IPS DF 4.7 (cell line): ENCODE data around the gene ITLN2.
"Not testable (repeated sequence)": the region's sequence is repeated elsewhere in the genome, so short reads cannot be mapped to it uniquely, and the experiment has no call there.

Experiments used
- DNase-seq: peaks from one replicate; pipeline ENCODE4 v3.0.0-alpha.2; 2013; ENCODE audit warnings: low spot score; ENCODE audit errors: extremely low read depth

The ITLN2 gene

DNA sequence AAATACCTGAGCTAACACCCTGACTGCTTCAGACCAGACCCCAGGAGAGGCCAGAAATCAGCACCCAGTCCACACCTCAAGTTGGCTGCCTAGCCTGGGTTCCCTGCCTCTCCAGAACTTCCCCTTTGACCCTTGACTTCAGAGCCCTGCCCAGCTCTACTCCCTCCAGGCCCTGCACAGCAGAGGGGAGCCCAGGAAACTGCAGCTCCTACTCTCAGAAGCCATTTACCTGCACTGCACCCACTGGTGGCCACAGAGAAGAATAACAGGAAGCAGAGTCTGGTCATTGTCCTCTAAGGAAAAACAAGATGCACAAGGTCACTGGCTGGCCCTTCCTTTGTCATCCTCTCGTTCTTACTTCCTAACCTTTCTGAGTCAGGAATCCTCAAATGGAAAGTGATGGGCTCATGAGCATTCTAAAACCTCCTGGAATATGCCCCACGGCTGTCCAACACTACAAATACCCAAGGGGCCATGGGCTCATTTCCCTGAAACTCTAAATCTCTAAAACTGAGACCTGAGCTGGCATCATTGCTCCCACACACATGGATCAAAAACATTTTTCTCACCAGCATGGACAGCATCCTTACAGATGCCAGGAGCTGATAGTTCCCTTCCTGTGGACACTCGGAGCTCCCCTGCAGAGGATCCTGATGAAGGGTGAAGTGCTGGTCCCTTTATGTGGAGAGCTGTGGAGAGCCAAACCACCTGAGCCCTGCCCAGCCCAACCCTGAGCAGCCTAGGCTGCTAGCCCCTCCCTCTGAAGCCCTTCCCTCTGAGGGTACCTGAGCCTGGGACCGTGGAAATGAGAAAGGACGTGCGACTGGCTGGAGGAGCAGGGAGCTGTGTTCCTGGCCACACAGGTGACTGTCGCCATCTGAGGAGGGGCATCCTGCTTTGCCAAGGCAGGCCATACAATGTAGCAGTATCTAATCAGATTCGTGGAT, at the start of gene ITLN2:
TSS of gene ITLN2 (minus strand) at position 652 of the 947 bp plus-strand sequence. CDS start at position 584, 68 bp downstream.
- DNase-seq, result peak; percentile 85

- DNase-seq, result no peak
These were observed 46.9 kb upstream of the ITLN2 start for GRCh38 chr1:161001525-161001924.

GRCh38 chr1:161000736-161001480, 46.3 kb upstream of the ITLN2 start:
- DNase-seq, result no peak

GRCh38 chr1:160999376-160999775, 44.8 kb upstream of the ITLN2 start:
- no peak for DNase-seq

- DNase-seq, result no peak
These were observed 42.9 kb upstream of the ITLN2 start for GRCh38 chr1:160997323-160998038.

- DNase-seq, result no peak
These were observed 41.6 kb upstream of the ITLN2 start for GRCh38 chr1:160996178-160996577.

GRCh38 chr1:160993544-160994193, 39.1 kb upstream of the ITLN2 start:
- no peak for DNase-seq

GRCh38 chr1:160992036-160992435, 37.4 kb upstream of the ITLN2 start:
- not testable (repeated sequence) for DNase-seq

DNA sequence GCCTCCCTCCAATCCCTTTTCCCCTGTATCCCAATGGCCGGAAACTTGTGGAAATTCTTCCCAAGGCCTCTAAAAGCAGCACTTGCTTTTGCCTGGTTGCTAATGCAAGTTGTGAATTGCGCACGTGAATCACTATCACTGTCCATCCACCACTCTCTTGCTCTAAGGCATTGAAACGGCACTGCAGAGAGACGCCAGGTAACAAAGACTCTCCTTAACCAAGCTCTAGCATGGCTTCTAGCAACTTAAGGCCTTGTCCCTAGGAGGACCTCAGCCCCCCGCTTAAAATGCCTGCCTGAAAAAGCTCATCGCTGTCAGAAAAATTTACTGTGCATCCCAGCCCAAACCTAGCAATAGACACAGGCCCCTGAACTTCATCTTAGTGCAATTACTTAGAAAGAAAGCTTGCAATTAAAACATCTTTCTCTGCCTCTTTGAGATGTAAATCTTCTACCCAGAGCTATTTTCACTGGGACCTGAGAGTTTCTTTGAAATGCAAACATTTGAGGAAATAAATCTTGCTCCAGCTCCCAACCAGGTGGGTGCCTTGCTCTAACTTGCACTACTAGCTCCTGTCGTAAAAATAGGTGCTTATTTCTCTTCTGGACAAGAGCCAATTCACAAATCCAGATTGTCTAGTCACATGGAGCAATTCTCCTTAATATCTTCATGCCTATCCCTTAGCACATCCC, 32.9 kb upstream of the ITLN2 start:
- no peak for DNase-seq

GRCh38 chr1:160985723-160986122, 31.1 kb upstream of the ITLN2 start:
- no peak for DNase-seq

GRCh38 chr1:160981584-160982411, 27.2 kb upstream of the ITLN2 start:
- no peak for DNase-seq

DNA sequence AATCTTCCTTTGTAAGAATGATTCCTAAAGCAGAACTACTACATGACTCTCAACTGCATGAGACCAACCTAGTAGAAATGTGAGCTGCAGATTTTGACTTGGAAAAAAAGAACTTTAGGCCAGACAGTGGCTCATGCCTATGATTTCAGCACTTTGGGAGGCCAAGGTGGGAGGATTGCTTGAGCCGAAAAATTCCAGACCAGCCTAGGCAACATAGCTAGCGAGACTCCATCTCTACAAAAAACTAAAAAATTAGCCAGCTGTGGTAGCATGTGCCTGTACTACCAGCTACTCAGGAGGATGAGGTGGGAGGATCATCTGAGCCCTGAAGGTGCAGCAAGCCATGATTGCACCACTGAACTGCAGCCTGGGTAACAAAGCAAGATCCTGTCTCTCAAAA, 24.7 kb upstream of the ITLN2 start:
- no peak for DNase-seq

GRCh38 chr1:160978510-160978927, 23.9 kb upstream of the ITLN2 start:
- DNase-seq, result no peak

GRCh38 chr1:160975026-160975425, 20.4 kb upstream of the ITLN2 start:
- DNase-seq, result no peak

DNA sequence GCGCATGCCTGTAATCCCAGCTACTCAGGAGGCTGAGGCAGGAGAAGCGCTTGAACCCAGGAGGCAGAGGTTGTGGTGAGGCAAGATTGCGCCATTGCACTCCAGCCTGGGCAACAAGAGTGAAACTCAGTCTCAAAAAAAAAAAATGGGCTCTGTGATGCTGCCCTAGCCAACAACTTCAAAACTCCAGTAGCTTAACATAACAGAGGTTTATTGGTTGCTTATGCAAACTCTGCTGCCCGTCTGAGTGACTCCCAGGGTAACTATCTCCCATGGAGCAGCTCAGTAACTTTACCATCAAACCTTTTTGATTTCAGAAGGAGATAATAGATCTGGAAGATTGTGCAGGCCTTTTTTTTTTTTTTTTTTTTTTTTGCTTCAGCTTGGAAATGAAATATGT, 18.9 kb upstream of the ITLN2 start:
- no peak for DNase-seq

DNA sequence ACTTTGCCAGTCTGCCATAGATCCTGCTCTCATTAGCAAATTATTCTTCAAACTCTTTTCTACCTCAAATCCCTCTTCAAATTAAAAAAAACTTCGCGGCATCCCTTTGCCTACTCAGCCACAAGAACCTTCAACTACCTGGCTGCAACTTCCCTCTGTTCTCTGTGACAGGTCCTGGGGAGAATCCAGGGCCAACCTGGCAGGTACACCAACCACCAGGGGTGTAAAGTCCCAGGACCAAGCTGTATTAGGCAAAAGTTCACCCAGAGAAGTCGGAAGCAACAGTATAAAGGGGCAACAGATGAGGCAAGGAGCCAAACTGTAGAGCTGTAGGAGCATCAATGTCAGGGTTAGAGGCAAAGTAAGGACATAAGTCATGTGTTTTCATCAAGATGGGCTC, 18.3 kb upstream of the ITLN2 start:
- DNase-seq, result no peak

DNA sequence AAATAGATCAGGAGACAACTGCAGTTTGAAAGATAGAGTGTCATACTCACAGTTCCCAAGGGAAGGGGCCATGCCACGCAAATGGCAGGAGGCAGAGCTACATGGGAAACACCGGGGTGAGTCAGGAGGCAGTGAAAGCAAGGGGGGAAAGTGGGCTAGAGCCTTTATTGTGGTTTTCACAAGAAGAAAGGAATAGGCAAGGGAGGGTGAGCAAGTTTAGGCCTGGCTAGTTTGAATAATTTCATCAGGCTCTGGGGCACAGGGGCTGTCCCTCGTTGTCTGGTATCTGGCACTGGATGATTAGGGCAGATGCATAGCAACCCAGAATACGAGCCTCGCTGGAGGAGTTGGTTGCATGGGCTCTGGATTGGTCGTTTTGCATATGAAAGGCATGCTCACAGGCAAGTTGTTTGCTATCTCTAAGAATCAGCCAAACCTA, 17.0 kb upstream of the ITLN2 start:
- no peak for DNase-seq

DNA sequence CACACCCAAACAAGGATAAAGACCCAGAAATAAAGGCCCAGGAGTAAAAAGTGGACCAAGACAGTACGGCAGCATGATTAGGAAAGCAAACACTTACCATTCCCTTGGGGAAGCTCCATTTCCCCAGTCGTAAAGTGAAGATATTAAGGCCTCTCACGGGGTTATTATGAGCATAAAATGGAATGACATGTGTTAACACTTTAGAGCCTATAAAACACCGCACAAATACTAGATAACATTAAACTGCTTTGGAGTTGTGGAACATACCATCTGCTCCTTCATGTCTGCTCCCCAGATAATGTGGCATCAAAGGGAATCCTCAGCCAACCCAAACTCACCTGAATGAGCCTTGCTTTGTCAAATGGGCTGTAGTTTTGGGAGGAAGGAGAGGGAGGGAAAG, 8.9 kb upstream of the ITLN2 start:
- no peak for DNase-seq

- no peak for DNase-seq
These were observed 6.8 kb upstream of the ITLN2 start for GRCh38 chr1:160961419-160961818.

DNA sequence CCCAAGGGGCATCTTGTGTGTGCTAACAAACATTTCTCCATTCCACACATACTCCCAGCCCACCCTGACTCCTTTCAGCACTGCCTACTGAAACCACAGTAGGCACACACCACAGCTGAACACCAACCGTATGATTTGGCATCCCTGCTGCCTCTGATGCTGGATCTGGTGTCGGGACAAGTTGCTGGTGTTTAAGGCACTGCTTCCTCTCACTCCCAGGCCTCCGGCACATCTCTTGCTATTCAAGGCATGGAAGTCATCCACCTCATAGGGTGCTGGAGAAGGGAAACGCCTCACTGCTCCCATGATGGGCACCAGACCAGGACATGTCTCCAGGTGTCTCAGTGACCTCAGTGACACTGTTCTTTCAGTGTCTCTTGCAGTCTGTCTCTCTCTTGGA, 2.4 kb upstream of the ITLN2 start:
- DNase-seq, result no peak
